HFF-Myc (cell line): ENCODE data around the gene ALDH1A3.

ENCODE experiments used
- DNase-seq: peaks from one replicate; pipeline ENCODE4 v3.0.0-alpha.2; 2011; ENCODE audit warnings: low read depth; ENCODE audit errors: extremely low read depth
- H3K4me3 ChIP-seq: replicated peaks from 2 replicates; pipeline ENCODE4 v1.5.1; 2011; ENCODE audit warnings: low read depth, mild to moderate bottlenecking, control low read depth, low read length
- CTCF ChIP-seq: IDR thresholded peaks from 2 replicates; pipeline ENCODE4 v1.5.1; 2012; ENCODE audit warnings: mild to moderate bottlenecking, low read depth, low read length, control low read depth; ENCODE audit errors: missing control alignments

ALDH1A3 gene

GRCh38 chr15:100918690-100919480, 39.3 kb downstream of the ALDH1A3 start, which contains the start of gene LRRK1:
TSS of gene LRRK1 (plus strand) at chr15:100919357. CDS start at chr15:100924633, 5,276 bp downstream.
- peak; percentile 20 for DNase-seq
- H3K4me3 ChIP-seq: peak within 1 kb of the TSS; percentile 68
- no peak for TF ChIP-seq CTCF

DNA sequence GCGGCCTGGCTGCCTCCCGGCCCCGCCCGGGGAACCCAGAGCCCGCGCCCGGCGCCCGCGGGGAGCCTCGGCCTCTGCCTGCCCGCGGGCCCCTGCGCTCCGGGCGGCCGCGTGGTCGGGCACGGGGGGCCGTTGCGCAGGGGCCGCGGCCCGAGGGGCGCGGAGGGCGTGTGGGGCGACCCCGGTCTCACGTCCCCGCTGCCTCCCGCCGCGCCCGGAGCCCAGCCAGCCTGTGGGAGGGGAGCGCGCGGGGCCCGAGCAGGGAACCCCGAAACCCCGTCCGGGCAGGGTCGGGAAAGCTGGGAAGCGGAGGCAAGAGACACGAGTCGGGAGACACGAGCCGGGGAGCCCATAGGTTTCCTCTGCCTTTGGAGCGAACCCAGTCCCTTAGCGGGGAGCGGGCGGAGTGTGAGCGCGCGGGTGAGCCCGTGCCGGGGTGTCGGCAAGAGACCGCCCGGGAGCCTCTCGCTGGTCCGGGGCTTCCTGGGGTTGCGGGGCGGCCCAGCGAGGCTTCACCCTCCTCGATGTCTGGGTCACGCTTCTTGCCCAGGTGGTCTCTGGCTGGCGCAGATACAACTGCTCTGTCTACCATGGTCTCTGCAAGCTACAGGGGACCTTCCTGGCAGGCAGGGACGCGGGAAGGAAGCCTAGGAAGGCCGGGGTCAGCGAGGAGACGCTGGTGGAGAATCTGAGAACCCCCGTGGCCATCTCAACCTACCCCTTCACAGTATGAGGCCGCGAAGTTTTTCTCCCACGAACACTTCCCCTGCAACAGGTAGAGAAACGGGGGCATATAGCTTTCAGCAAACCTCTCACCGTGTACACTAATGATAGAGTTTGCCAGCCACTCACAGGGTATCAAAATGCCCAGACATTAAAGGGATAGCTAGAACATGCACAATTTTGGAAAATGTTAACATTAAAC, 40.1 kb downstream of the ALDH1A3 start:
- no peak for TF ChIP-seq CTCF
- DNase-seq: no peak
- peak overlapping the region; percentile 68 for H3K4me3 ChIP-seq

DNA sequence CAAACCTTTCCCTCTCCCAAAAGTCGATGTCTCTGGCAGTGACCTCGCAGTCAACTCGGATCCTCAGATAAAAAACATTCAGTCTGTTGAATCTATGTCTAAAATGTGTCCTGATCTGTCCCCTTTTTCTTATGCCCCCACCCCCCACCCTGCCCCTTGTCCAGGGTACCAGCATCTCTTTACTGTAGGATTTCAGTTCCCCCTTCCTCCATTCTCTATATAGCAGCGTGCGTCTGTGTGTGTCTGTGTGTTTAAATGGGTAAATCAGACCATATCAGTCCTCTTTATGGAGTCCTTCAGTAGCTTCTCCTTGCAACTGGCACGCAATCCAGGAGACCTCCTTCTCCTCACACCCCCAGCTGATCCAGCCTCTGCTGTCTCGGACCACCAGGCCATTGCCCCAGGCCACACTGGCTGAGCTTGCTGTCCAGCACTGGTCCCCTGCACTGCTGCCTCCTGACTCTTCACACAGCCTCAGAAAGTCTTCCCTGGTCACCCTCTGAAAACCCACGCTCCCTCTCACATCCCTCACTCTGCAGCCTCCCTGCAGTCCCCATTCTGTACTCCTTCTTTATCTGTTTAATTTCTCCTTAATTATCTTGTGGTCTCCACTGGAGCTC, 41.0 kb downstream of the ALDH1A3 start:
- no peak for TF ChIP-seq CTCF
- no peak for DNase-seq
- peak overlapping the region; percentile 68 for H3K4me3 ChIP-seq

GRCh38 chr15:100922192-100923040, 42.8 kb downstream of the ALDH1A3 start:
- DNase-seq: no peak
- TF ChIP-seq CTCF: no peak
- H3K4me3 ChIP-seq: no peak overlapping the region

GRCh38 chr15:100923076-100923475, 43.4 kb downstream of the ALDH1A3 start:
- H3K4me3 ChIP-seq: no peak overlapping the region
- DNase-seq: no peak
- TF ChIP-seq CTCF: no peak

- no peak for TF ChIP-seq CTCF
- DNase-seq: no peak
- H3K4me3 ChIP-seq: no peak overlapping the region
These were observed 44.3 kb downstream of the ALDH1A3 start for GRCh38 chr15:100923902-100924301.
